ENCODE data around the gene CNKSR3. TPM values are rescaled to one million over a fixed set of nuclear protein-coding genes. Genes with fewer than 3 reads are reported as not detected.

Gene CNKSR3
- total and polyA plus RNA-seq, 2 of the 8 experiments (the other 6 are each of a cell fraction or from before 2014, with no cell fraction given): 1.2 to 6.2 TPM

GRCh38 chr6:154441995-154442310 is 68.5 kb downstream of the CNKSR3 start:
- POLR2A ChIA-PET (ENCODE audit: partially characterized antibody): no interaction called here
- no peak for TF ChIP-seq KDM1A (IDR thresholded peaks at IDR 0.05; ENCODE audit: borderline replicate concordance, low read length)
- TF ChIP-seq GTF2F1 (IDR thresholded peaks at IDR 0.05; ENCODE audit: borderline replicate concordance, low read depth, low read length): no peak
- TF ChIP-seq SRF (IDR thresholded peaks at IDR 0.05; ENCODE audit: low read depth, low read length): no peak
- no peak for TF ChIP-seq CBX8 (IDR thresholded peaks at IDR 0.05; ENCODE audit: borderline replicate concordance, low read depth, low read length)
- TF ChIP-seq SUZ12 (IDR thresholded peaks at IDR 0.05; ENCODE audit: low read length): no peak
- no peak for TF ChIP-seq ZNF274 (IDR thresholded peaks at IDR 0.05; ENCODE audit: borderline replicate concordance, extremely low read depth, low read length)
- TF ChIP-seq SP4 (IDR thresholded peaks at IDR 0.05; ENCODE audit: low read length): no peak
- no peak for TF ChIP-seq NRF1 (IDR thresholded peaks at IDR 0.05; ENCODE audit: low read depth, low read length)
- no peak for TF ChIP-seq CEBPB (IDR thresholded peaks at IDR 0.05; ENCODE audit: low read depth, low read length)

More at GRCh38 chr6:154441995-154442310, 68.5 kb downstream of the CNKSR3 start:
- Histone ChIP-seq H3K27ac (ENCODE audit: low read depth, low read length) (no peak overlapping the region), H4K5ac (ENCODE audit: insufficient read length, low read depth, low read length) (no peak overlapping the region), H3K79me2 (ENCODE audit: control insufficient read depth in 1 of 2, insufficient read depth in 2 of 2, low read length in 2 of 2) (no peaks in the 10 kb centered on the region), H2AFZ (ENCODE audit: low read length) (no peak overlapping the region), H3K9ac (replicated peaks in 1 of 4; ENCODE audit: extremely low read depth in 1 of 4, low read depth in 3 of 4, low read length in 3 of 4) (no peak overlapping the region), H3K4ac (replicated peaks; ENCODE audit: insufficient read length, low read depth, low read length) (no peak overlapping the region), H2AK5ac (ENCODE audit: low read depth, low read length) (no peak overlapping the region), H3K36me3 (ENCODE audit: control insufficient read depth in 2 of 4, insufficient read depth in 4 of 4, low read length in 3 of 4) (peaks cover 0 to 6% (median 0%) of the 10 kb centered on the region in 4 experiments; a peak in 1 of 8 replicates), H3K18ac (ENCODE audit: extremely low read depth, low read length) (no peak overlapping the region), H3K4me1 (replicated peaks in 1 of 4; ENCODE audit: control insufficient read depth in 3 of 4, insufficient read depth in 4 of 4, low read length in 3 of 4) (no peaks in the 10 kb centered on the region), H2BK15ac (ENCODE audit: low read length) (no peak overlapping the region), H2BK5ac (ENCODE audit: low read depth, low read length) (no peak overlapping the region), H3K4me2 (ENCODE audit: insufficient read depth in 1 of 2, low read depth in 2 of 2, low read length in 2 of 2) (no peak overlapping the region), H4K8ac (ENCODE audit: extremely low read depth, insufficient read depth, low read length) (no peak overlapping the region), H3K14ac (ENCODE audit: insufficient read length) (no peak overlapping the region), H3K79me1 (ENCODE audit: low read depth, low read length) (no peaks in the 10 kb centered on the region), H4K91ac (replicated peaks; ENCODE audit: insufficient read length, low read length) (no peak overlapping the region), H4K20me1 (replicated peaks in 1 of 2; ENCODE audit: control insufficient read depth in 1 of 2, insufficient read depth in 2 of 2, low read length in 2 of 2) (no peaks in the 10 kb centered on the region), H3K4me3 (ENCODE audit: extremely low read depth in 1 of 4, insufficient read depth in 2 of 4, low read depth in 3 of 4, low read length in 4 of 4) (no peak overlapping the region), H3K27me3 (replicated peaks in 1 of 4; ENCODE audit: control insufficient read depth in 3 of 4, extremely low read depth in 1 of 4, insufficient read depth in 3 of 4, low read length in 3 of 4) (no peaks in the 10 kb centered on the region), H2BK20ac (ENCODE audit: low read length) (no peak overlapping the region), H3K23ac (ENCODE audit: insufficient read length) (no peak overlapping the region), H3K56ac (replicated peaks; ENCODE audit: insufficient read length, low read depth, low read length) (no peak overlapping the region), H2BK120ac (replicated peaks; ENCODE audit: low read depth, low read length) (no peak overlapping the region), H2BK12ac (ENCODE audit: low read depth, low read length) (no peak overlapping the region), H3K23me2 (ENCODE audit: low read depth, low read length) (no peaks in the 10 kb centered on the region), H3K9me3 (ENCODE audit: insufficient read depth in 2 of 2, low read depth in 1 of 2, low read length in 1 of 2) (no peaks in the 10 kb centered on the region)
- CTCF ChIA-PET (ENCODE audit: partially characterized antibody): interaction anchor here (1.0 to 1.4 kb wide), 2 partner anchors 11 to 39 kb away, joined by 3 read pairs; no protein-coding TSS in a partner anchor
- FAIRE-seq (no peak), DNase-seq (ENCODE audit: low read depth in 1 of 2, low spot score in 2 of 2) (no peak)
- WGBS, 2 experiments (ENCODE audit: extremely low coverage in 1 of 2, insufficient coverage in 1 of 2, insufficient read length in 1 of 2, insufficient replicate concordance in 2 of 2, low coverage in 1 of 2, low lambda C conversion rate in 2 of 2, missing lambda C conversion rate in 1 of 2): 89% methylated on average over 12 of the region's 12 CpGs; no CpG with 5 or more reads in 1 of the 2 experiments
